ENCODE measurements around the gene DHH.

DHH gene

GRCh38 chr12:49060237-49061156 is 34.1 kb downstream of the DHH start, which contains the start of gene KMT2D (continued):
- no peak for TF ChIP-seq ZNF488 (tag by site-specific recombination; IDR thresholded peaks at IDR 0.05)
- peak; percentile 93 for TF ChIP-seq ZNF366 (tag by site-specific recombination; conservative IDR thresholded peaks at IDR 0.05)
- TF ChIP-seq GLI2 (tag by site-specific recombination; IDR thresholded peaks at IDR 0.05; ENCODE audit: borderline replicate concordance, low read depth) = no peak
- no peak for TF ChIP-seq ZNF529 (tag by site-specific recombination; IDR thresholded peaks at IDR 0.05; ENCODE audit: insufficient replicate concordance)
- TF ChIP-seq ZNF16 (tag by site-specific recombination; IDR thresholded peaks at IDR 0.05; ENCODE audit: low read depth) = no peak
- no peak for TF ChIP-seq ZNF626 (tag by site-specific recombination; IDR thresholded peaks at IDR 0.05)
- no peak for TF ChIP-seq ZNF354C (tag by site-specific recombination; IDR thresholded peaks at IDR 0.05; ENCODE audit: borderline replicate concordance, low read depth)
- TF ChIP-seq IKZF3 (tag by site-specific recombination; IDR thresholded peaks at IDR 0.05) = peak; percentile 85; the same call in 1 of the 2 replicates
- TF ChIP-seq, protein P1, sequence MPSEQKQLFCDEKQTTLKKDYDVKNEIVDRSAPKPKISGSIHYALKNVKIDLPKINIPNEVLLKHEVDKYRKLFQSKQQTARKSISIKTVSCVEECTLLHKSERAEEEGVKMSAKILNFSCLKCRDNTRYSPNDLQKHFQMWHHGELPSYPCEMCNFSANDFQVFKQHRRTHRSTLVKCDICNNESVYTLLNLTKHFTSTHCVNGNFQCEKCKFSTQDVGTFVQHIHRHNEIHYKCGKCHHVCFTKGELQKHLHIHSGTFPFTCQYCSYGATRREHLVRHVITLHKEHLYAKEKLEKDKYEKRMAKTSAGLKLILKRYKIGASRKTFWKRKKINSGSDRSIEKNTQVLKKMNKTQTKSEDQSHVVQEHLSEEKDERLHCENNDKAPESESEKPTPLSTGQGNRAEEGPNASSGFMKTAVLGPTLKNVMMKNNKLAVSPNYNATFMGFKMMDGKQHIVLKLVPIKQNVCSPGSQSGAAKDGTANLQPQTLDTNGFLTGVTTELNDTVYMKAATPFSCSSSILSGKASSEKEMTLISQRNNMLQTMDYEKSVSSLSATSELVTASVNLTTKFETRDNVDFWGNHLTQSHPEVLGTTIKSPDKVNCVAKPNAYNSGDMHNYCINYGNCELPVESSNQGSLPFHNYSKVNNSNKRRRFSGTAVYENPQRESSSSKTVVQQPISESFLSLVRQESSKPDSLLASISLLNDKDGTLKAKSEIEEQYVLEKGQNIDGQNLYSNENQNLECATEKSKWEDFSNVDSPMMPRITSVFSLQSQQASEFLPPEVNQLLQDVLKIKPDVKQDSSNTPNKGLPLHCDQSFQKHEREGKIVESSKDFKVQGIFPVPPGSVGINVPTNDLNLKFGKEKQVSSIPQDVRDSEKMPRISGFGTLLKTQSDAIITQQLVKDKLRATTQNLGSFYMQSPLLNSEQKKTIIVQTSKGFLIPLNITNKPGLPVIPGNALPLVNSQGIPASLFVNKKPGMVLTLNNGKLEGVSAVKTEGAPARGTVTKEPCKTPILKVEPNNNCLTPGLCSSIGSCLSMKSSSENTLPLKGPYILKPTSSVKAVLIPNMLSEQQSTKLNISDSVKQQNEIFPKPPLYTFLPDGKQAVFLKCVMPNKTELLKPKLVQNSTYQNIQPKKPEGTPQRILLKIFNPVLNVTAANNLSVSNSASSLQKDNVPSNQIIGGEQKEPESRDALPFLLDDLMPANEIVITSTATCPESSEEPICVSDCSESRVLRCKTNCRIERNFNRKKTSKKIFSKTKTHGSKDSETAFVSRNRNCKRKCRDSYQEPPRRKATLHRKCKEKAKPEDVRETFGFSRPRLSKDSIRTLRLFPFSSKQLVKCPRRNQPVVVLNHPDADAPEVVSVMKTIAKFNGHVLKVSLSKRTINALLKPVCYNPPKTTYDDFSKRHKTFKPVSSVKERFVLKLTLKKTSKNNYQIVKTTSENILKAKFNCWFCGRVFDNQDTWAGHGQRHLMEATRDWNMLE (tag by site-specific recombination; conservative IDR thresholded peaks at IDR 0.05; ENCODE audit: low read depth) = peak; percentile 55; the same call in 1 of the 2 replicates
- 0 out of 2 replicates have a peak, but pooled peaks have one; percentile 87 for TF ChIP-seq ZNF514 (tag by site-specific recombination; IDR thresholded peaks at IDR 0.05)
- TF ChIP-seq ZNF677 (tag by site-specific recombination; IDR thresholded peaks at IDR 0.05) = no peak
- peak; percentile 99 for TF ChIP-seq ZBTB10 (tag by site-specific recombination; IDR thresholded peaks at IDR 0.05)
- no peak for TF ChIP-seq HOXD13 (CRISPR knock-in tag; IDR thresholded peaks at IDR 0.05; ENCODE audit: borderline replicate concordance)
- TF ChIP-seq, protein P2, sequence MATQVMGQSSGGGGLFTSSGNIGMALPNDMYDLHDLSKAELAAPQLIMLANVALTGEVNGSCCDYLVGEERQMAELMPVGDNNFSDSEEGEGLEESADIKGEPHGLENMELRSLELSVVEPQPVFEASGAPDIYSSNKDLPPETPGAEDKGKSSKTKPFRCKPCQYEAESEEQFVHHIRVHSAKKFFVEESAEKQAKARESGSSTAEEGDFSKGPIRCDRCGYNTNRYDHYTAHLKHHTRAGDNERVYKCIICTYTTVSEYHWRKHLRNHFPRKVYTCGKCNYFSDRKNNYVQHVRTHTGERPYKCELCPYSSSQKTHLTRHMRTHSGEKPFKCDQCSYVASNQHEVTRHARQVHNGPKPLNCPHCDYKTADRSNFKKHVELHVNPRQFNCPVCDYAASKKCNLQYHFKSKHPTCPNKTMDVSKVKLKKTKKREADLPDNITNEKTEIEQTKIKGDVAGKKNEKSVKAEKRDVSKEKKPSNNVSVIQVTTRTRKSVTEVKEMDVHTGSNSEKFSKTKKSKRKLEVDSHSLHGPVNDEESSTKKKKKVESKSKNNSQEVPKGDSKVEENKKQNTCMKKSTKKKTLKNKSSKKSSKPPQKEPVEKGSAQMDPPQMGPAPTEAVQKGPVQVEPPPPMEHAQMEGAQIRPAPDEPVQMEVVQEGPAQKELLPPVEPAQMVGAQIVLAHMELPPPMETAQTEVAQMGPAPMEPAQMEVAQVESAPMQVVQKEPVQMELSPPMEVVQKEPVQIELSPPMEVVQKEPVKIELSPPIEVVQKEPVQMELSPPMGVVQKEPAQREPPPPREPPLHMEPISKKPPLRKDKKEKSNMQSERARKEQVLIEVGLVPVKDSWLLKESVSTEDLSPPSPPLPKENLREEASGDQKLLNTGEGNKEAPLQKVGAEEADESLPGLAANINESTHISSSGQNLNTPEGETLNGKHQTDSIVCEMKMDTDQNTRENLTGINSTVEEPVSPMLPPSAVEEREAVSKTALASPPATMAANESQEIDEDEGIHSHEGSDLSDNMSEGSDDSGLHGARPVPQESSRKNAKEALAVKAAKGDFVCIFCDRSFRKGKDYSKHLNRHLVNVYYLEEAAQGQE (tag by site-specific recombination; IDR thresholded peaks at IDR 0.05) = peak; percentile 72
- TF ChIP-seq PRDM2 (tag by site-specific recombination; IDR thresholded peaks at IDR 0.05; ENCODE audit: borderline replicate concordance) = peak; percentile 75
- TF ChIP-seq ZEB2 (tag by site-specific recombination; IDR thresholded peaks at IDR 0.05) = peak; percentile 100
- no peak for TF ChIP-seq ZNF830 (tag by site-specific recombination; IDR thresholded peaks at IDR 0.05; ENCODE audit: low read depth)
